Cardiac fibroblast (primary cell): ENCODE data around the gene NAT9.

Experiments used
- DNase-seq, 2 donors: peaks; one replicate each; pipeline versions ENCODE4 v3.0.0 to v3.0.0-alpha.2; 2010; ENCODE audit warnings: low read depth in 2 of 2
- H3K4me3 ChIP-seq, 2 donors: replicated peaks in 1 of 2; 1 replicate in 1 of 2; 2 replicates in 1 of 2; pipeline ENCODE4 v1.5.1; 2011; ENCODE audit warnings: low read depth in 2 of 2, low read length in 2 of 2, mild to moderate bottlenecking in 2 of 2, moderate library complexity in 1 of 2
- CTCF ChIP-seq: IDR thresholded peaks from one replicate; pipeline ENCODE4 v1.5.1; 2011; ENCODE audit warnings: low read depth, mild to moderate bottlenecking, low read length, inconsistent platforms

The NAT9 gene

GRCh38 chr17:74780443-74781238 is 4.5 kb upstream of the NAT9 start:
- no peak for TF ChIP-seq CTCF
- DNase-seq: no peak
- H3K4me3 ChIP-seq: no peak overlapping the region

GRCh38 chr17:74779948-74780400 is 3.8 kb upstream of the NAT9 start:
- TF ChIP-seq CTCF: no peak
- H3K4me3 ChIP-seq: no peak overlapping the region
- no peak for DNase-seq

GRCh38 chr17:74779501-74779900 is 3.4 kb upstream of the NAT9 start:
- no peak overlapping the region for H3K4me3 ChIP-seq
- DNase-seq: no peak
- TF ChIP-seq CTCF: no peak

- no peak for TF ChIP-seq CTCF
- peak; percentile 56 to 66 for DNase-seq
- no peak overlapping the region for H3K4me3 ChIP-seq
Measured at GRCh38 chr17:74778960-74779359, 2.8 kb upstream of the NAT9 start.

GRCh38 chr17:74777901-74778515 is 1.9 kb upstream of the NAT9 start:
- DNase-seq: no peak
- TF ChIP-seq CTCF: no peak
- H3K4me3 ChIP-seq: no peak overlapping the region

GRCh38 chr17:74776990-74777389 is 845 bp upstream of the NAT9 start:
- TF ChIP-seq CTCF: no peak
- peak overlapping the region; percentile 91 to 97 for H3K4me3 ChIP-seq
- DNase-seq: no peak
